Peyer's patch (tissue), 4 donors: ENCODE measurements around the gene STYXL2. TPM values are rescaled to one million over a fixed set of nuclear protein-coding genes. Genes with fewer than 3 reads are reported as not detected.

Experiments used
- DNase-seq, 3 donors: peaks; one replicate each; pipeline ENCODE4 v3.0.0-alpha.2; 2017 to 2019
- H3K27ac ChIP-seq, 4 donors: fragments of 200-600 bp; sonication (generic); one replicate each; pipeline ENCODE4 v1.5.1; 2016 to 2019
- H3K27me3 ChIP-seq, 2 donors: fragments of 200-600 bp; sonication (generic); one replicate each; pipeline ENCODE4 v1.5.1; 2019
- H3K36me3 ChIP-seq, 3 donors: fragments of 200-600 bp; sonication (generic); one replicate each; pipeline ENCODE4 v1.5.1; 2016 to 2019
- H3K4me1 ChIP-seq, 4 donors: fragments of 200-600 bp; sonication (generic); one replicate each; pipeline ENCODE4 v1.5.1; 2016 to 2019
- H3K4me3 ChIP-seq, 4 donors: fragments of 200-600 bp; sonication (generic); 1 replicate in 3 of 4; 2 replicates in 1 of 4; pipeline ENCODE4 v1.5.1; 2016 to 2019; ENCODE audit warnings: mild to moderate bottlenecking in 1 of 4
- H3K9me3 ChIP-seq, 4 donors: fragments of 200-600 bp; sonication (generic); one replicate each; pipeline ENCODE4 v1.5.1; 2016 to 2019; ENCODE audit warnings: mild to moderate bottlenecking in 1 of 4
- CTCF ChIP-seq, 6 experiments: fragments of 450-650 bp in 4 of 6; fragments of 200-600 bp in 2 of 6; sonication (generic) in 1 of 6; IDR thresholded peaks; one replicate each; pipeline ENCODE4 v1.5.1; 2017 to 2019; ENCODE audit warnings: antibody characterized with exemption in 6 of 6, mild to moderate bottlenecking in 3 of 6, moderate library complexity in 1 of 6
- POLR2A ChIP-seq, 2 donors: fragments of 450-650 bp; IDR thresholded peaks; one replicate each; pipeline ENCODE4 v1.5.1; 2017; ENCODE audit warnings: antibody characterized with exemption in 2 of 2, mild to moderate bottlenecking in 2 of 2, moderate library complexity in 2 of 2
- total RNA-seq, 4 donors: library from RNA; depleted of rRNA; stranded (reverse); fragments of >200 nt; gene quantifications; one replicate each; pipeline ENCODE4 v1.1.0, GENCODE V29; 2016

STYXL2 gene
- total RNA-seq, 4 donors from 2014 or later, result not detected

- no peaks in the 10 kb centered on the region for H3K27me3 ChIP-seq
- no peak overlapping the region for H3K4me3 ChIP-seq
- TF ChIP-seq CTCF (IDR thresholded peaks at IDR 0.05) (no peak), POLR2A (IDR thresholded peaks at IDR 0.05) (no peak)
- no peaks in the 10 kb centered on the region for H3K9me3 ChIP-seq
- no peaks in the 10 kb centered on the region for H3K4me1 ChIP-seq
- no peak overlapping the region for H3K27ac ChIP-seq
- no peaks in the 10 kb centered on the region for H3K36me3 ChIP-seq
- no peak for DNase-seq
Observed at GRCh38 chr1:167107456-167107855, 13.6 kb downstream of the STYXL2 start.

GRCh38 chr1:167109125-167109524, 15.2 kb downstream of the STYXL2 start:
- Histone ChIP-seq H3K27me3 (no peaks in the 10 kb centered on the region), H3K4me1 (no peaks in the 10 kb centered on the region), H3K27ac (no peak overlapping the region), H3K36me3 (no peaks in the 10 kb centered on the region), H3K4me3 (no peak overlapping the region), H3K9me3 (no peaks in the 10 kb centered on the region)
- TF ChIP-seq POLR2A (IDR thresholded peaks at IDR 0.05) (no peak), CTCF (IDR thresholded peaks at IDR 0.05) (no peak)
- no peak for DNase-seq

- TF ChIP-seq CTCF (IDR thresholded peaks at IDR 0.05) (no peak), POLR2A (IDR thresholded peaks at IDR 0.05) (no peak)
- Histone ChIP-seq H3K27me3 (no peaks in the 10 kb centered on the region), H3K27ac (no peak overlapping the region), H3K4me1 (no peaks in the 10 kb centered on the region), H3K9me3 (no peaks in the 10 kb centered on the region), H3K4me3 (no peak overlapping the region), H3K36me3 (no peaks in the 10 kb centered on the region)
- DNase-seq, result no peak
Observed at GRCh38 chr1:167110586-167110985, 16.7 kb downstream of the STYXL2 start.

- Histone ChIP-seq H3K4me3 (no peak overlapping the region), H3K9me3 (no peaks in the 10 kb centered on the region), H3K36me3 (no peaks in the 10 kb centered on the region), H3K27ac (no peak overlapping the region), H3K4me1 (no peaks in the 10 kb centered on the region), H3K27me3 (no peaks in the 10 kb centered on the region)
- DNase-seq, result no peak
- TF ChIP-seq POLR2A (IDR thresholded peaks at IDR 0.05) (no peak), CTCF (IDR thresholded peaks at IDR 0.05) (no peak)
Observed at GRCh38 chr1:167111868-167112709, 18.2 kb downstream of the STYXL2 start.

- Histone ChIP-seq H3K36me3 (no peaks in the 10 kb centered on the region), H3K27me3 (no peaks in the 10 kb centered on the region), H3K4me1 (no peaks in the 10 kb centered on the region), H3K27ac (no peak overlapping the region), H3K9me3 (no peaks in the 10 kb centered on the region), H3K4me3 (no peak overlapping the region)
- DNase-seq, result no peak
- TF ChIP-seq CTCF (IDR thresholded peaks at IDR 0.05), result no peak
- TF ChIP-seq POLR2A (IDR thresholded peaks at IDR 0.05), result no peak
Observed at GRCh38 chr1:167114725-167115124, 20.9 kb downstream of the STYXL2 start.
